NCI-H1048 (cell line): ENCODE measurements around the gene ZMAT3.

Source experiments
- DNase-seq: peaks from one replicate; lab custom pipeline; 2025; lab: John Stamatoyannopoulos, UW

The ZMAT3 gene

GRCh38 chr3:179021119-179021903 lies 50.3 kb downstream of the ZMAT3 start:
- no peak for DNase-seq

DNA sequence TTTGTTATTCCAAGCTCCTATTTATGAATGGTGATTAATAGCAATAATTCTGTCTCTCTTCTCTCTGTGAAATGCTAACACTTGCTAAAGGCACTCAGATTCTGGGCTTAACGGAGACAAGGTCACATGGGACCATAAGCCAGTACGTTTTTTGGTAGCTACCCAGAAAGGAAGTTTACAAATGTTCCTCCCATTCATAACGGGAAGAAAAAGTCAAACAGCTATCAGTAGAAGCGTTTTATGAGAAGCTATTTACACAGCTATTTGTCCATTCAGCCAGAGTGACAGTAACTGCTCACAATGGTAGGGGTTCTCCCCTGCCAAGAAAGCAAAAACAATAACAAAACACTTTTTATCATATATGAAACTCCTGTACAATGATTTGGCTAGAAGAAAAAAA lies 51.5 kb downstream of the ZMAT3 start:
- DNase-seq, result no peak

DNA sequence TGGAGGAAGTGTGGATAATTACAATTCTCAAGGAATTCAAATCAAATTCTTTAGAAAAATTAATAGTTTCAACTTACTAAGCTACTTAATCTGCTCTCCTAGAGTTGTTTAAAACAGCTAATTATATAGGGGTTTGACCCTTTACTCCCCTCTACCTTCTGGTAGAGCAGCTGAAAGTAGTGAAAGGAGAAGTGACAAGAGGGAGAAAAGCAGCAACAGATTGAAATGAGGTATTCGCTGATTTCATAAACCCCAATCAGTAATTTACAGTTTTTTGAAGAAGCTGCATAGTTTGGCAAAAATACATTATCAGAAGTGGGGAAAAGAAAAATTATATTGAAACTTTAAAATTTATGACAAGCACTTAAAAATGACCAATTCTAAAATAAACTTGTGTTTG lies 52.8 kb downstream of the ZMAT3 start:
- DNase-seq, result no peak

DNA sequence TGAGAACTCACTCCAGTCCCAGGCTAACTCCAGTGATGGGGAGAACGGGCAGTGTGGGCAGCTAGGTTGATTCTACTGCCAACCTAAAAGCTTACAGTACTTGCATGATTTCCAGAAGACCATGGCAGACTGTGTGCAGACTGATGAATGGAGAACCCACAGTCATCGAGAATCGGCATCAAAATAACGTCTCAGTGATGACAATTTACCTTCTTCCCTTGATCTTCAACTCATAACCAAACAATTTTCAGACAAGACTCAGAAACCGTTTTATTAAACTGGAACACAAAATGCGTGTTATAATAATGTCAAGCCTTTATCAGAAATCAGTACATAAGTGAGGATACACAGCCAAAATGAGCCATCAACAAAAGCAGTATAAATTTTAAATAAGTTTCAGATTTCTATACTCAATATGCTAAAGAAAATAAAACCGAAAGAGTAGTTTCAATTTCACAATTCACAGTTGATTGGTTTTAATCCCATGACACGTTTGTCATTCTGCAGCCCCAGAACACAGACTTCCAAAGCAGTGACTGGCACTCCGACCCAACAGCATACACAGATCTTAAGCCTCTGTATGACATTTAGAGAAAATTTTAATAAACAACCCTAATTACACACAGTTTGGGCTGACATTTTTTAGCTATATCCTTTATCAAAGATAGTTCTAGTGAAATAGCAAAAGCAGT lies 54.5 kb downstream of the ZMAT3 start:
- no peak for DNase-seq

- DNase-seq, result peak; percentile 38
Observed at GRCh38 chr3:179015551-179016020, 56.0 kb downstream of the ZMAT3 start.

GRCh38 chr3:179005706-179006105 lies 65.9 kb downstream of the ZMAT3 start:
- no peak for DNase-seq

DNA sequence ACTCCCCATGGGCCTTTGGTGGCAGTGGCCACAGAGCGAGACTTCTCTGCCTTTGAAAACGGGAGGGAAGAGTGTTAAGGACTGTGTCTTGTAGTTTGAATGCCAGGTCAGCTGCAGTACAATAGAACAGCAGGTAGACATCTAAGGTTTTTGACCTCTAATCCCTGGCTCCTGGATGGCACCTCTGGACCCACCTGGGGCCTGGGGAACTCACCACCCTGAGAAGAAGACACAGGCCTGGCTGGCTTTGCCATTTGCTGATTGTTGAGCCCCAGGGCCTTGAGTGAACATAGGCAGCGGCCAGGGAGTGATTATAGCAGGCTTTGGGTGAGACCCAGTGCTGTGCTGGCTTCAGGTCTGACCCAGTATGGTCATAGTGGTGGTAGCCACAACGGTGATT lies 66.4 kb downstream of the ZMAT3 start:
- DNase-seq, result no peak

GRCh38 chr3:179000659-179001058 lies 71.0 kb downstream of the ZMAT3 start:
- DNase-seq, result no peak

DNA sequence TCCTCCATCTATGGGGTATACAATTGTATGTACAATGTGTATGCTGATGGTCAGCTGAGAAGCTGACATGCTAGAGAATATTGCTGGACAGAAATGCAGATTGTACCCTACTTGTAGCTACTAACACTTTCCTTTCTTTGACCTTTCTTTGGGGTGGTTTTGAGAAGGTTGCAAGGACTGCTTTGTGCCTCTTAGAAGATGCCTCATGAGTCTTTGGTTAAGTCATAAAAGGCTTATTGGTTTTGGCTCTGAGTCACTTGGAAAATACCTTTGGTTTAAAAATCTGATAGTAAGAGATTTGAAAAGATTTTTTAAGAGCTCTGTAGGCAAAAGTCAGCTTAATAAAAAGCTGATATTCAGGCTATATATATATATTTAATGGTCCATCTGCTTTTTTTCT lies 71.5 kb downstream of the ZMAT3 start:
- DNase-seq, result no peak

- DNase-seq, result no peak
Observed at GRCh38 chr3:178996399-178996798, 75.2 kb downstream of the ZMAT3 start.

DNA sequence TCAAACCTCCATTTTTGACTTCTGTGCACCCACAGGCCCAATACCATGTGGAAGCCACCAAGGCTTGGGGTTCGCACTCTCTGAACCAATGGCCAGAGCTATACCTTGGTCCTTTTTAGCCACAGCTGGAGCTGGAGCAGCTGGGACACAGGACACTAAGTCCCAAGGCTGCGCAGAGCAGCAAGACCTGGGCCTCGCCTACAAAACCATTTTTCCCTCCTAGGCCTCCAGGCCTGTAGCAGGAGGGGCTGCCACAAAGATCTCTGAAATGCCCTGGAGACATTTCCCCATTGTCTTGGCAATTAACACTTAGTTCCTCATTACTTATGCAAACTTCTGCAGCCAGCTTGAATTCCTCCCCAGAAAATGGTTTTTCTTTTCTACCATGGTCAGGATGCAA lies 81.3 kb downstream of the ZMAT3 start:
- no peak for DNase-seq

DNA sequence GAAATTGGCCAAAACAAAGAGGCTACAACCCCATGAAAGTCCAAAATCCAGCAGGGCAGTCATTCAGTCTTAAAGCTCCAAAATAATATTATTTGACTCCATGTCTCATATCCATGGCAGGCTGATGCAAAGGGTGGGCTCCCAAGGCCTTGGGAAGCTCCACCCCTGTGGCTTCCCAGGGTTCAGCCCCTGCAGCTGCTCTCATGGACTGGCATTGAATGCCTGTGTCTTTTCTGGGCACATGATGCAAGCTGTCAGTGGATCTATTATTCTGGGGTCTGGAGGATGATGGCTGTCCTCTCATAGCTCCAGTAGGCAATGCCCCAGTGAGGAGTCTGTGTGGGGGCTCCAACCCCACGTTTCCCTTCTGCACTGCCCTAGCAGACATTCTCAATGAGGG lies 81.8 kb downstream of the ZMAT3 start:
- DNase-seq, result no peak

- DNase-seq, result no peak
Observed at GRCh38 chr3:178987745-178988144, 83.9 kb downstream of the ZMAT3 start.

- no peak for DNase-seq
Observed at GRCh38 chr3:178986456-178986855, 85.2 kb downstream of the ZMAT3 start.

- no peak for DNase-seq
Observed at GRCh38 chr3:178982137-178982536, 89.5 kb downstream of the ZMAT3 start.

DNA sequence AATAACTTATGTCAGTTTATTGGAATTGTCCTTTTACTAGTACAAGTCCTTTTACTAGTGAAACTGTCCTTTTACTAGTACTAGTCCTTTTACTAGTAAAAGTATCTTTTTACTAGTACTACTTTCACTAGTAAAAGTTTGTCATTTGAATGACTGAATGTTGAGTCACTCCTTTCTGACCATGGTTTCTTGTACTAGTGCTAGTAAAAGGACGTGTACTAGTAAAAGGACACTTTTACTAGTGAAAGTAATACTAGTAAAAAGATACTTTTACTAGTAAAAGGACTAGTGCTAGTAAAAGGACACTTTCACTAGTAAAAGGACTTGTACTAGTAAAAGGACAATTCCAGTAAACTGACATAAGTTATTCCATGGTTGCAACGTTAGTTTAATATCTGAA lies 96.3 kb downstream of the ZMAT3 start:
- DNase-seq, result no peak

DNA sequence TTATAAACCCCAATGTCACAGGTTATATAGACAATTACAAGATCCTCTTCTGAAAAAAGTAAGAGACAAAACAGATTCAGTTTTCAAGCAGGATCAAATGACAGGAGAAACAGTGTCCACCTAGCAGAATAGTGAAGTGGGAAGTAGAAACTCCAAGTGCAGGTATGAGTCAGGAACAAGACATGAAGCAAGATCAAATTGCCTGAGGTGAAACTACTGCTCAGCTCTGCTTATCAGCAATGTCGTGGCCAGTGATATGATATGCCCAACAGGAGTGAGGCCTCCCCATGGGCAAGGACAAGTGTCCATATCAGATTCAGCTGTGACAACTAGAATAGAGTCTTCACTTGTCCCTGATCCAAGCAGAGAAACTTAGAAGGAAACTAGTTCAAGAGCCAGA lies 100.0 kb downstream of the ZMAT3 start:
- no peak for DNase-seq

DNA sequence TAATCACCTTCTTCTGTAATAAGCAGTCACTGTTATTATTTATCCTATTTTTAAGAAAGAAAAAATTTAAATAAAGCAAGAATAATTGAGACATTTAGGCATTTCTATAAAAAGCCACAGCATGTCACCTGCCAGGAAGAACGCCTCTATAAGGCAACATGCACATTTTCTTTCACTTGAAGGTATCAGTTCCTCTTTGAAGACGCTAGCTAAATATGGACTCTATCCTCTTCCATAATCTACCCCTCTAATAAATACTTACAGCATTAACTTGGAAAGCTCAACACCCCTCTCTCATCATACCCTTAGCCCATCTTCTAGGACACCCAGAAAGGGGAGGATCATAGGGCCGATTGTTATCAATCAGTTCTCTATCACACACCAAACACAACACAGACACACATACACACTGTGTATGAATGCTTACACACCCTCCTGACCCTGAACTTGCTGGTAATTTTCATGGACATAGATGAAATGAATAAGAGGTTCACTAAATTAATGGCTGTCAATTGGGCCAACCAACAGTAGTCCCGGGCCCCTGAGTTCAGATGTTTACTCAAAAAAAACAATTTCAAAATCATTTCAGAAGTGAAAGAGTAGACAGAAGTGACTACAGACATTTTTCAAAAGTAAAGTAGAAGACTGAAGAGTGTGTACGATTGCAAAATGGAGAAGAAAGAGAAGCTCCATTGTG lies 102.5 kb downstream of the ZMAT3 start:
- DNase-seq, result no peak
